ENCODE data around the gene FBF1. TPM values are rescaled to one million over a fixed set of nuclear protein-coding genes. Genes with fewer than 3 reads are reported as not detected.

FBF1 gene
- total and polyA plus RNA-seq, 2 of the 8 experiments (the other 6 are each of a cell fraction or from before 2014, with no cell fraction given) = 8.1 to 13.1 TPM

- FAIRE-seq = no peak
- TF ChIP-seq CREB1 (IDR thresholded peaks at IDR 0.05) (no peak), CHD2 (IDR thresholded peaks at IDR 0.05; ENCODE audit: low read length) (no peak), RAD21 (IDR thresholded peaks at IDR 0.05 in 1 of 2, conservative IDR thresholded peaks at IDR 0.05 in 1 of 2; ENCODE audit: low read depth in 2 of 2, low read length in 2 of 2) (no peak)
These were observed 48.2 kb downstream of the FBF1 start for GRCh38 chr17:75892556-75893224.

More at GRCh38 chr17:75892556-75893224, 48.2 kb downstream of the FBF1 start:
- H4K5ac ChIP-seq (ENCODE audit: insufficient read length, low read depth, low read length) = no peak overlapping the region
- H2BK20ac ChIP-seq (ENCODE audit: low read length) = no peak overlapping the region
- peaks cover 4 to 23% (median 12%) of the 10 kb centered on the region in 4 experiments for H3K4me1 ChIP-seq (replicated peaks in 1 of 4; ENCODE audit: control insufficient read depth in 3 of 4, insufficient read depth in 4 of 4, low read length in 3 of 4)
- H3K9ac ChIP-seq (replicated peaks in 1 of 4; ENCODE audit: extremely low read depth in 1 of 4, low read depth in 3 of 4, low read length in 3 of 4) = no peak overlapping the region
- H3K79me1 ChIP-seq (ENCODE audit: low read depth, low read length) = peaks cover 3% of the 10 kb centered on the region; the same call in 1 of the 2 replicates
- no peak overlapping the region for H2AK5ac ChIP-seq (ENCODE audit: low read depth, low read length)
- no peak overlapping the region for H2BK12ac ChIP-seq (ENCODE audit: low read depth, low read length)
- no peak overlapping the region for H3K4me2 ChIP-seq (ENCODE audit: insufficient read depth in 1 of 2, low read depth in 2 of 2, low read length in 2 of 2)
- H2BK15ac ChIP-seq (ENCODE audit: low read length) = no peak overlapping the region
- H4K8ac ChIP-seq (ENCODE audit: extremely low read depth, insufficient read depth, low read length) = no peak overlapping the region
- H3K79me2 ChIP-seq (ENCODE audit: control insufficient read depth in 1 of 2, insufficient read depth in 2 of 2, low read length in 2 of 2) = peaks cover 0 to 15% of the 10 kb centered on the region in 2 experiments; a peak in 1 of 4 replicates
- no peak overlapping the region for H2AFZ ChIP-seq (ENCODE audit: low read length)
- no peak overlapping the region for H3K27ac ChIP-seq (ENCODE audit: low read depth, low read length)
- no peak overlapping the region for H2BK5ac ChIP-seq (ENCODE audit: low read depth, low read length)
- no peaks in the 10 kb centered on the region for H3K27me3 ChIP-seq (replicated peaks in 1 of 4; ENCODE audit: control insufficient read depth in 3 of 4, extremely low read depth in 1 of 4, insufficient read depth in 3 of 4, low read length in 3 of 4)
- no peak overlapping the region for H3K14ac ChIP-seq (ENCODE audit: insufficient read length)
- H3K9me3 ChIP-seq (ENCODE audit: insufficient read depth in 2 of 2, low read depth in 1 of 2, low read length in 1 of 2) = no peaks in the 10 kb centered on the region
- no peak overlapping the region for H3K18ac ChIP-seq (ENCODE audit: extremely low read depth, low read length)
- H3K4ac ChIP-seq (replicated peaks; ENCODE audit: insufficient read length, low read depth, low read length) = no peak overlapping the region
- H3K56ac ChIP-seq (replicated peaks; ENCODE audit: insufficient read length, low read depth, low read length) = no peak overlapping the region
- CTCF ChIA-PET (ENCODE audit: partially characterized antibody) = interaction anchor here (0.9 to 51.3 kb wide), 8 partner anchors 10 to 116 kb away, joined by 3 to 885 read pairs (median 5); partner anchors contain the start of genes CDK3 and TRIM47
- H3K4me3 ChIP-seq (ENCODE audit: extremely low read depth in 1 of 4, insufficient read depth in 2 of 4, low read depth in 3 of 4, low read length in 4 of 4) = no peak overlapping the region
- H3K23me2 ChIP-seq (ENCODE audit: low read depth, low read length) = peaks cover 8% of the 10 kb centered on the region
- no peak overlapping the region for H2BK120ac ChIP-seq (replicated peaks; ENCODE audit: low read depth, low read length)
- no peak overlapping the region for H3K23ac ChIP-seq (ENCODE audit: insufficient read length)
- POLR2A ChIA-PET (ENCODE audit: partially characterized antibody) = interaction anchor here (0.5 to 12.1 kb wide), 5 partner anchors 9 to 703 kb away, joined by 3 to 143 read pairs (median 4); partner anchors contain the start of genes MRPL38 and TRIM47
- no peak for DNase-seq (ENCODE audit: low read depth in 1 of 2, low spot score in 2 of 2)
- H4K20me1 ChIP-seq (replicated peaks in 1 of 2; ENCODE audit: control insufficient read depth in 1 of 2, insufficient read depth in 2 of 2, low read length in 2 of 2) = peaks cover 0 to 11% of the 10 kb centered on the region in 2 experiments
- 96% methylated on average over 16 of the region's 16 CpGs; no CpG with 5 or more reads in 1 of the 2 experiments for WGBS, 2 experiments (ENCODE audit: extremely low coverage in 1 of 2, insufficient coverage in 1 of 2, insufficient read length in 1 of 2, insufficient replicate concordance in 2 of 2, low coverage in 1 of 2, low lambda C conversion rate in 2 of 2, missing lambda C conversion rate in 1 of 2)
- peaks cover 2 to 18% (median 11%) of the 10 kb centered on the region in 4 experiments; a peak in 6 of 8 replicates for H3K36me3 ChIP-seq (ENCODE audit: control insufficient read depth in 2 of 4, insufficient read depth in 4 of 4, low read length in 3 of 4)
- no peak overlapping the region for H4K91ac ChIP-seq (replicated peaks; ENCODE audit: insufficient read length, low read length)
